Activated naive CD8-positive, alpha-beta T cell (primary cell): ENCODE measurements around the gene NFKB2.

ENCODE experiments used
- H3K27ac Mint-ChIP-seq: one replicate; pipeline ENCODE4 v1.8.0; 2021; ENCODE audit warnings: mixed read lengths
- H3K27me3 Mint-ChIP-seq: one replicate; pipeline ENCODE4 v1.8.0; 2021; ENCODE audit warnings: mixed read lengths
- H3K36me3 Mint-ChIP-seq: one replicate; pipeline ENCODE4 v1.8.0; 2021; ENCODE audit warnings: mixed read lengths
- H3K4me1 Mint-ChIP-seq: one replicate; pipeline ENCODE4 v1.8.0; 2021; ENCODE audit warnings: low read depth, mixed read lengths
- H3K4me3 Mint-ChIP-seq: one replicate; pipeline ENCODE4 v1.8.0; 2021; ENCODE audit warnings: mild to moderate bottlenecking, mixed read lengths
- H3K9me3 Mint-ChIP-seq: one replicate; pipeline ENCODE4 v1.8.0; 2021; ENCODE audit warnings: low read depth, mixed read lengths

NFKB2 gene

DNA sequence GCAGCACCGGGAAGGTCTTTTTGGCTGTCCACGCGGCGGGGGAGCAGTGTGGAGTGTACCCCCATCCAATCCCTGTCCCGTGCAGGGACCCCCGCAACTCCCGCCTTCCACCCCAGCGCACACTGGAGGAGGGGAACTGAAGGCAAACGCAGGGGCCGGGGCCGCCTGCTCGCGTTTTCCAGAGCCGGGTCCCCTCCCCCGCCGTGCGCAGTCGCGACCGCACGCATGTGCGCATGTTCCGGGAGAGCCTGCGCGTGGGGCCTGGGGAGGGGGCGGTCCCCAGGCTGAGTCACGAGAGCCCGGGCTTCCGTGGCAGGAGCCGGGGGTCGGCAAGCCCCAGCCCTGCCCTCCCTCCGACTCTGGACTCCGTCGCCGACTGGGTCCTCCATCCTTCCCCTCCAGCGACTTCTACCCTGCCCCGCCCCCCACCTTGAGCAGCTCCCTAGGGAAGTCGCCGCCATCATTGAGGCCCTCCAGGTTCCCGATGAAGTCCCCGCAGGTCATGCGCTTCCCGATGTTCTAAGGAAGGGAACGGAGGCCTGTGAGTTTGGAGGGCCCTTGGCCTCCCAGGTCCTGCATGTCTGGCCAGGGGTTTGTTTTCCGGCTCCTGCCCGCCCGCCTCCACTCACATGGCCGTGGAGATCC is 15.0 kb downstream of the NFKB2 start:
- peaks cover 38% of the 10 kb centered on the region for H3K4me1 Mint-ChIP-seq

DNA sequence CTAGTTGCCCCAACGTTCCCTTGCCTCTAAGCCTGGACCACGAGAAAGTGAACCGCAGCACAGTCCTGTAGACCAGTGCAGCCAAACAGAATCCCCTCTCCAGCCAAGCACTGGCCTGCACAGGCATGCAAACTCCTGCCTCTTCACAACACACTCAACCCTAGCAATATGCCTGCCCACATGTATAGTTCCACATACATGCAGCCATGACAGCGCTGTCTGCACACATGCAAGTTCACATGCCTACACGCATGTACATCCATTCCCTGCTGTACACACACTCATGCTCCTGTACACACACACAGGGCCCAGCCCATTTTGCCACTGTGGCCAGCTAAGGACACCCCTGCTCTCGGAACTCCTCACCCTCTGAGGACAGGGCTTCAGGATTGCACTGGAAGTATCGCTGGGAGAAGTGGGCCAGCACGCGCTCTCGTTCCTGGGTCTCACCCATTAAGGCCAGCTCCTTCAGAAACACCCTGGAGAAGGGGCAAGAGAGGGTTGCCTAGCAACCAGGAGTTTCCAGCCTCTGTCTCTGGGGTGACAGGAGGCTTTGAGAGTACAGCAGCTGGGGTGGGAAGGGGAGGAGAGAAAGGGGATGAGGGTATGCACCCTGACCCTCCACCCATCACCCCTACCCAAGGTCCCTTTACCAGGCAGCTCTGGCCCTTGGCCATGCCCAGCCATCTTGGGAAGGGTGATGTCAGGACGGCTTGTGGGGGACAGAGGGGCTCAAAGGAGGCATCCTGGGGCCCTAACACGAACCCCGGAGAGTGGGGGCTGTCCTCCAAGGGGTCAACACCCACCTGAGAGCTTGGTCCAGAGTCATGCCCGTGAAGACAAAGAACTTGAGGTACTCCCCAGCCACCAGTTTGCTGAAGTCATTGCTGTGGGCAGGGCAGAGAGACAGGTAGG is 16.1 kb downstream of the NFKB2 start:
- no peaks in the 10 kb centered on the region for H3K36me3 Mint-ChIP-seq
- H3K27me3 Mint-ChIP-seq, result peaks cover 3% of the 10 kb centered on the region
- no peaks in the 10 kb centered on the region for H3K9me3 Mint-ChIP-seq
- peak overlapping the region; percentile 5 for H3K27ac Mint-ChIP-seq
- H3K4me1 Mint-ChIP-seq, result peaks cover 34% of the 10 kb centered on the region
- H3K4me3 Mint-ChIP-seq, result peak overlapping the region; percentile 86

More for the DNA sequence above, 15.0 kb downstream of the NFKB2 start:
- Mint-ChIP-seq H3K27me3 (no peaks in the 10 kb centered on the region), H3K36me3 (no peaks in the 10 kb centered on the region), H3K9me3 (no peaks in the 10 kb centered on the region), H3K4me3 (peak overlapping the region; percentile 89), H3K27ac (no peak overlapping the region)

DNA sequence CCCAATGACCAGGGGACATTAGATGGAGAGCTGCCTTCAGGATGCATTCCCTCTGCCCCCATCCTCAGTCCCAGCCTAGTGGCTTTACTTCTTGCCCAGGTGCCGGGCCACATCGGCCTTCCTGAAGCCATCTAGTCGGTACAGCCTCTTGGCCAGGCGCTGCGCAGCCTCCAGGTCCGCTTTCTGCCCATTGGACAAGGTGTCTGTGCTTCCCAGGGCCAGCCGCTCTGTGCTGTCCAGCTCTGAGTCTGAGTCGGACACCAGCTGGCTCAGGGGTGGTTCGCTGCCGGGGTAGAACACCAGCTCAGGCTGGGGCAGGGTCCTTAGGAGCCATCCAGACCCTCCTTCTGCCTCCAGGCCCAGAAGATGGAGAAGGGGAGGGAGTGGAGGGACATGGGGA is 16.8 kb downstream of the NFKB2 start:
- peaks cover 32% of the 10 kb centered on the region for H3K4me1 Mint-ChIP-seq
- no peak overlapping the region for H3K27ac Mint-ChIP-seq
- H3K9me3 Mint-ChIP-seq, result no peaks in the 10 kb centered on the region
- H3K36me3 Mint-ChIP-seq, result no peaks in the 10 kb centered on the region
- no peak overlapping the region for H3K4me3 Mint-ChIP-seq
- peaks cover 7% of the 10 kb centered on the region for H3K27me3 Mint-ChIP-seq

DNA sequence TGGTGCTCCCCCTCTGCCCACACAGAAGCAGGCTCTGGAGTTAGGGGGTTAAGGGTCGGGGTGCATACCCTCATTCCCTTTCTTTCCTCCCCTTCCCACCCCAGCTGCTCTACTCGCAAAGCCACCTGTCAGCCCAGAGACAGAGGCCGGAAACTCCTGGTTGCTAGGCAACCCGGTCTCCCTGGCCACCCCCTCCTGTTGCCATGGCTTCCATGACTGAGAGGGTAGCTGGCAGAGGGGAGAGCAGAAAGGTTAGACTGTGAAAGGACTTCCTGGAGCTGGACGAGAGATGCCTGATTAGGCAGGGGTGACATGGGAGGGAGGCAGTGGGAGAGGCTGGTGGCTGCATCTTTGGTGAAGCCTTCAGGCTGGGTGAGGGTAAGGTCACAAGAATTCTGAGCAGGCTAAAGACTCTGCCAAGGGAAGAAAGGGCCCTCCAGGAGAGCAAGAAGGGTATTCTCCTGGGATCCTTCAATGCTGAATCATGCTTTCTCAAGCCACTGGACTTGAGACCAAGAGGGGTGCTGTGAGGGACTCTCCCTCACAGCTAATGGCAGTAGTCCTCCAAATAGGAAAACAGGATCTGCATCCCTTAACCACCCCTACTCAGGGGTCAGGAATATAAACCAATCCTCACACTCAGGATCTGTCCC is 17.7 kb downstream of the NFKB2 start:
- H3K4me1 Mint-ChIP-seq, result peaks cover 30% of the 10 kb centered on the region
- H3K9me3 Mint-ChIP-seq, result no peaks in the 10 kb centered on the region
- peaks cover 13% of the 10 kb centered on the region for H3K27me3 Mint-ChIP-seq
- H3K4me3 Mint-ChIP-seq, result no peak overlapping the region
- peak overlapping the region; percentile 46 for H3K27ac Mint-ChIP-seq
- no peaks in the 10 kb centered on the region for H3K36me3 Mint-ChIP-seq

DNA sequence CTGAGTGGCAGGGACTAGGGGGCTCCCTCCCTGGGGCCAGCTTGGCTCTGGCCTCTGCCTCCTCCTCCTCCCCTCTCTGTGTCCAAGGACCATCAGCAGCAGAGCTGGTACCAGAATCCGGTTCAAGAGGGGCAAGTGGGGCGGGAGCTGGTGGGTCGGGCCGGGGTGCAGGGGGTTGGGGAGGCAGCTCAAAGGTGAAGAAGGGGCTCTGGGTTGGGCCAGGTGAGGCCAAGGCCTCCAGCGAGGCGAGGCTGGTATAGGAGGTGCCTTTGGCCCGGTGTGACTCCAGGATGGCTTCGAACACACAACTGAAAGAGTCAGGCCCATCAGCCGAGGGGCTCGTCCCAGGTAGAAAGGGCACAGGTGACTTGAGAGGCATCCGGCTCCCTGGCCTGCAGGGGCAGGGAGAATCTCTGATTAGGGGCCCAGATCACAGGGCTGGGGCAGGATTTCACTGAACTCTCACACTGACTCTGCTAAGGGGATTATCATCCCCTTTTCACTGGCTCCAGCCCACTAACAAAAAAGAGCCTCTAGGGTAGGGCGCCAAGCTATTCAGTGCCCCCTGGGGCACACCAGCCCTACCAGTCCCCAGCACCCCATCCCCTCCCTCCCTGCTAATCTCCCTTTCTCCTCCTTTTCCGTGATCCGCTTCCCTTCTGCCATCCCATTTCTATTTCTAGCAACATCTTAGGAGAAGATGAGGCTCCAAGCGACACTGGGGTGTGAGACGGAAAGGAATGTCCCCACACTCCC is 18.5 kb downstream of the NFKB2 start:
- Mint-ChIP-seq H3K27me3 (peaks cover 15% of the 10 kb centered on the region), H3K9me3 (no peaks in the 10 kb centered on the region), H3K4me1 (peaks cover 29% of the 10 kb centered on the region), H3K36me3 (no peaks in the 10 kb centered on the region), H3K27ac (no peak overlapping the region), H3K4me3 (no peak overlapping the region)

DNA sequence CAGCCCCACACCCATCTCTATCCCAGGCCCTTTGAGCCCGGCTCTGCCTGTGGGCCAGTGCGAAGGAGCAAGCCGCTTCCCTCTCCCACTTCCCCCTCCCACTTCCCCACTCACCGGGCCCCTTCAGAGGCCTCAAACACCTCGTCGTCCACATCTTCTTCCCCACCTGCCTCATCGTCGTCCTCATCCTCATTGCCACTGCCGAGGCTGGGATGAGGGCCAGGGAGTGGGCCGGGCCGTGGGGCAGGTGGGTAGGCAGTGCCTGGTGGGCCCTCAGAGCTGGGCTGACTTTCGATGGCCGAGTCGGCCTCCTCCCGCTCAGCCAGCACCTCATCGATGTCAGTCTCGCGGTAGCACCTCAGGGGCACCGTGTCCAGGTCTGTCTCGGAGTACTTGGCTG is 19.2 kb downstream of the NFKB2 start:
- Mint-ChIP-seq H3K27me3 (peaks cover 15% of the 10 kb centered on the region), H3K4me3 (no peak overlapping the region), H3K9me3 (no peaks in the 10 kb centered on the region), H3K36me3 (no peaks in the 10 kb centered on the region), H3K27ac (no peak overlapping the region), H3K4me1 (peaks cover 31% of the 10 kb centered on the region)

DNA sequence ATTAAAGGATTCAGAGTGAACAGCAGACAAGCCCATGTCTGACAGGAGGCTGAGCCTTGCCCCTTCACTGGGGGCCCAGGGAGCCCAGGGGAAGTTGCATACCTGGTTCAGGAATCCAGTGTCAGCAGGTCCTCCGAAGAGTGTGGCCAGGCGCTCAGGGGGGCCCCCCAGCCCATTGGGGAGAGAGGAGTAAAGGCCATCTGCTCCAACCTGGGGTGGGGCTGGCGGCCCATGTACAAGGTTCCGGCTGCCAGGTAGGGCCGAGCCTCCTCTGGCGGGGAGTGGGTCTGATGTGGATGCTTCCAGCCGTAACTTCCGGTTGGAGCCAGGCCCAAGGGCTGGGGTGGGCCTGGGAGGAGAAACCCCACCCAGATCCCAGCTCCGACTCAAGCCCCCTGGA is 20.8 kb downstream of the NFKB2 start:
- no peaks in the 10 kb centered on the region for H3K36me3 Mint-ChIP-seq
- H3K4me3 Mint-ChIP-seq, result no peak overlapping the region
- no peak overlapping the region for H3K27ac Mint-ChIP-seq
- H3K4me1 Mint-ChIP-seq, result peaks cover 35% of the 10 kb centered on the region
- no peaks in the 10 kb centered on the region for H3K9me3 Mint-ChIP-seq
- peaks cover 15% of the 10 kb centered on the region for H3K27me3 Mint-ChIP-seq

DNA sequence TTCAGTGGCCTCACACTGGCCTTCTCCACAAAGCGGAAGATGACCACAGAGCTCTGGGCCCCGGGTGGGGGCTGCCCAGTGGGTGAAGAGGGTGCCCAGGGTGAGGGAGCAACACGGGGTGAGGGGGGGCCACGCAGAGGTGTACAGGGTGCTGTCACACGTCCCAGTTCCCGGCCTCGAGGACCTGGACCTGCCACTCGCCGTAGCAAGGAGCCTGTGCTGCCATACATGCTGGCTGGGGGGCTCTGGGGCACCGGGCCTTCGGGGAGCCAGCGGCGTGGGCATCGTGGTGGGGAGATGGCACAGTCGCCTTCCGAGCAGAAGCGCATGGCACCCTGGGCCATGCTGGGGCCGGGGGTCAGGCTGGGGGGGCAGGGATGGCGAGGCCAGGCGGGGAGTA is 21.2 kb downstream of the NFKB2 start:
- Mint-ChIP-seq H3K4me3 (no peak overlapping the region), H3K9me3 (no peaks in the 10 kb centered on the region), H3K27ac (no peak overlapping the region), H3K27me3 (peaks cover 15% of the 10 kb centered on the region), H3K36me3 (no peaks in the 10 kb centered on the region), H3K4me1 (peaks cover 34% of the 10 kb centered on the region)

DNA sequence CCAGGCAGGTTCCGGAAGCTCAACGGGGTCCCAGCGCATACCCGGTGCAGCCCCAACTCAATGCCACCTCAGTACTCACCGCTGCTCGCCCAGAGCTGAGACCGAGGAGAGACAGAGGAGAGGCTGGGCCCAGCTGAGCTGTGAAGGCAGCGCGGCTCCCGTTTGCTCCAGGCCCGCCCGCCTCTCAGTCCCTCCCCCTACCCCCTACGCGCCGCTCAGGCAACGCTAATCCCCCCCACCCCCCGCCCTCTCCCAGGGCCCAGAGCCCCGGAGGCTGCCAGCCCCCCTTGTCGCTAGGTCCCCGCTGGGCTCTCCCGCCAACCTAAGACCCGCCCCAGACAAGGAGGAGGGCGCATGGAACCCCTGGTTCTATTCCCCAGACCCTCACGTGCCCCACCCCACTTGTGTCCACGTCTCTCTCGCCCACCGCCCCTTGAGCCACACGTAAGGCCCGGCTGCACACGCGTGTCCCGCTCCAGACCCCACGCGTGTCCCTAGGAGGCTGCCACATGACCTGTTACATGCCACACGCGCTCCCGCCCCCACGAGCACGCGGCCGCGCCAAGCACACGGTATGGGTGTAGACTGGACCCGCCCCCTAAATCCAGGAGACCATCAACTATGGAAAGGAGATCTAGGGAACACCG is 23.2 kb downstream of the NFKB2 start, which contains the start of gene PSD:
Gene PSD, minus strand, starts transcription at position 164 of the 647 bp plus-strand sequence. CDS start 1,747 bp downstream, outside the sequence.
- H3K27ac Mint-ChIP-seq, result no peak within 1 kb of the TSS
- H3K27me3 Mint-ChIP-seq, result peaks cover 15% of the 10 kb centered on the region
- H3K4me3 Mint-ChIP-seq, result peak within 1 kb of the TSS; percentile 97
- H3K9me3 Mint-ChIP-seq, result no peaks in the 10 kb centered on the region
- H3K36me3 Mint-ChIP-seq, result no peaks in the 10 kb centered on the region
- peaks cover 35% of the 10 kb centered on the region for H3K4me1 Mint-ChIP-seq

DNA sequence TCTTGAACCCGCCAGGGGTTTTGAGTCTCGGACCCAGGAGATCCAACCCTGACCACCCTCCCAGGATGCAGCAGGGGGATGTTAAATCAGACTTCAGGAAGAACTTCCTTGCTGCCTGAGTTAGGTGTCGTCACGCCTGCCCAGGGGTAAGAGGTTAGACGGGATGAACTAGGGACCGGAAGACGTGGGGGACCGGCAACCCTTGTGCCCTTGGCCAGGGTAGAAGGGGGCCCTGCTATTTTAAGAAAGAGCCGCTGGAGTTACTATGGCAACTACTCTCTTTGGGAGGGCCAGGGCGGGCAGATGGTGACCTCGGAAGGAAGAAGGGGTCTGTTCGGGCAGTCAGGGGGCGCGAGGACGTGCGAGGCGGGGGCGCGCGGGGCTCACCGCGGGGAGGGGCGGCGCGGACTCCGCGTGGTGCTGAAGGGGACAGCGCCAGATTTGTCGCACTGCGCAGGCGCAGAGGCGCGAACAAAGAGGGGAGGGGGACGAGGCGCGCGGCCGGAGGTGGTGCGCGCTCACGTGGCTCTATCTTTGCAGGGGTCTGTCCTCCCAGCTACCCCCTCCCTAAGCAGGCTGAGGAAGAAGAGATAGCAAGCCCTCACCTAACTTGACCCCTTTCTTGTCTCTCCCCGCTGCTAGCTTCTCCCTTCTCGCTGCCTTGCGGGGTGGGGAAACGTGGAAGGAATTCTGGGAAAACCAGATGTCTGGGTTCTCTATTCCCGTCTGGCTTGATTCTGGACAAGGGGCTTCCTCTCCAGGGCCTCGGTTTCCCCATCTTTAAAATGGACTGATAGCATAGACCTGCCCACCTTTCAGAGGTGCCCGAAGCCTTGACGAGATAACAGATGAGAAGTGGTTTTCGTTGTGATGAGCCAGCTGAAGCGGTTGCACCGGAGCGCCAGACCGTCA is 24.0 kb downstream of the NFKB2 start:
- H3K9me3 Mint-ChIP-seq, result no peaks in the 10 kb centered on the region
- H3K27ac Mint-ChIP-seq, result no peak overlapping the region
- H3K4me1 Mint-ChIP-seq, result peaks cover 35% of the 10 kb centered on the region
- H3K27me3 Mint-ChIP-seq, result peaks cover 15% of the 10 kb centered on the region
- peak overlapping the region; percentile 97 for H3K4me3 Mint-ChIP-seq
- no peaks in the 10 kb centered on the region for H3K36me3 Mint-ChIP-seq

DNA sequence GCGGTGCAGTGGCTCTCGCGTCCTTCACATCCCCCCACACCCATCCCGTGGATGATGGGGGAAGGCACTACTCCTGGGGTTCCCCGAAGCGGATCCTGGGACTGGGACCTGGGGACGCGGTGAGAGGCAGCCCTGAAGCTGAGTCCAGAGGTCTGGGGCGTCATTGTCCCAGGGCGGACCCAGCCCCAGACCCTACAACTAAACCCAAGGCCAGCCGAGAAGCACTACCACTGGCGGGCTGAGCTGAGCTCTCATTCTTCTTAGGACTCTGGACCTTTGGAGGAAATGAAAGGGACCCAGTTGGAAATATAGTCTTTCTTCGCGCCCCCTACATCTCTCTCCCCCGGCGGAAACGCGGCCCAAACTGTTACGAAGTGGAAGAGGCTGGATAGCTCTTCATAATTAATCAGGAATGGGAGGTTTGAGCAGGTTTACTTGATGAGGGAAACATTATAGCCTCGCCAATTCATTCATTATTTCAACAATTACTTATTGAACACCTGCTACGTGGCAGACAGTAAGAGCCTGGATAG is 24.7 kb downstream of the NFKB2 start:
- H3K9me3 Mint-ChIP-seq, result no peaks in the 10 kb centered on the region
- peaks cover 35% of the 10 kb centered on the region for H3K4me1 Mint-ChIP-seq
- no peaks in the 10 kb centered on the region for H3K36me3 Mint-ChIP-seq
- peaks cover 15% of the 10 kb centered on the region for H3K27me3 Mint-ChIP-seq
- H3K4me3 Mint-ChIP-seq, result peak overlapping the region; percentile 97
- peak overlapping the region; percentile 94 for H3K27ac Mint-ChIP-seq

DNA sequence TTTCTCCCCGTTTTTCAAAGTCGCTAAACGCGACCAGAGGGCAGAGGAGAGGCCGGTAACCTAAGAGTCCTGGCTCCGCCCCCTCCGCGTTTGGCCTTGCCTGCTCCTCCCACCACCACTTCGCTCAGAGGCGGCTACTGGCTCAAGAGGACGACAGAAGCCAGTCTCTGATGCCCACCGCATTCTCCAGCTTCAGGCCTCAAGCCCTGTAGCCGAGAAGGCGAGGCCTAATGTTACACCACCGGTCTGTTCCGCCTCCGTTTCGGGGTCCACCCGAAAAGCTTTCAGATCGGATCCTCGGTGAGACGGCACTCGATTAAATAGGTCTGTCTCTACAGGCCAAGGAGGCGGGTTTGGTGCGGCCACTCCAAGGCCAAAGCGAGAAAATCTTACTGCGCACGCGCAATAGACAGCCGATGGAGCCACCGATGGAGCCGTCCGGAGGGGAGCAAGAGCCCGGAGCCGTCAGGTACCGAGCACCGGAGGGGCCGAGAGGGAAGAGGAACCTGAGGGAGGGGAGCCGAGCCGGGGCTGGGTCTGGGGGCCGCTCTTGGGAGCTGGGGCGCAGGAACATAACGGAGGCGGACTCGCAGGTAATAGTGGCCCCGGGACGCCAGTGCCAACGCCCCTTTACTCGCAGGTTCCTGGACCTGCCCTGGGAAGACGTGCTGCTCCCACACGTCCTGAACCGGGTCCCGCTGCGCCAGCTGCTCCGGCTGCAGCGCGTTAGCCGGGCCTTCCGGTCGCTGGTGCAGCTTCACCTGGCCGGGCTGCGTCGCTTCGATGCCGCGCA is 25.4 kb downstream of the NFKB2 start, which contains the start of gene FBXL15:
Gene FBXL15, plus strand, starts transcription at position 123 of the 793 bp plus-strand sequence. Its CDS starts 294 bp downstream, at position 417.
- peak within 1 kb of the TSS; percentile 94 for H3K27ac Mint-ChIP-seq
- peaks cover 14% of the 10 kb centered on the region for H3K27me3 Mint-ChIP-seq
- H3K9me3 Mint-ChIP-seq, result no peaks in the 10 kb centered on the region
- H3K4me1 Mint-ChIP-seq, result peaks cover 35% of the 10 kb centered on the region
- H3K4me3 Mint-ChIP-seq, result peak within 1 kb of the TSS; percentile 97
- no peaks in the 10 kb centered on the region for H3K36me3 Mint-ChIP-seq

DNA sequence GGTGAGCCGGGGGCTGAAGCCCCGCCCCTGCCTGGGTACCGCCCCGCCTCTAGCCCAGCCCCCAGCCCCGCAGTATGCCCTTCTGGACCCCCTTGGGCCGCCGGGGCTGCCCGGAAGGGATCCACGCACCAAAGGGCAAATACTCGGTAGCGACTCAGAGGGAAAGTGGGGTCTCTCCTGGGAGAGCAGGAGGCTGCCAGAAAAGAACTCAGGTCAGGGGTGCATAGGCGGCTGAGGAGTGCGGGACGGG is 25.9 kb downstream of the NFKB2 start:
- peaks cover 12% of the 10 kb centered on the region for H3K27me3 Mint-ChIP-seq
- H3K4me1 Mint-ChIP-seq, result peaks cover 37% of the 10 kb centered on the region
- no peak overlapping the region for H3K27ac Mint-ChIP-seq
- H3K9me3 Mint-ChIP-seq, result no peaks in the 10 kb centered on the region
- H3K36me3 Mint-ChIP-seq, result no peaks in the 10 kb centered on the region
- peak overlapping the region; percentile 97 for H3K4me3 Mint-ChIP-seq
